Measurements from ENCODE around the gene PICALM. TPM values are rescaled to one million over a fixed set of nuclear protein-coding genes. Genes with fewer than 3 reads are reported as not detected.

PICALM gene
- total and polyA plus RNA-seq, 9 of the 15 experiments (the other 6 are each of a cell fraction or from before 2014, with no cell fraction given), result 41.3 to 990 (median 309) TPM

- TF ChIP-seq AFF1 (IDR thresholded peaks at IDR 0.05; ENCODE audit: low read depth in 1 of 2, partially characterized antibody in 2 of 2), result no peak
- TF ChIP-seq DEAF1 (CRISPR knock-in tag; IDR thresholded peaks at IDR 0.05), result no peak
- no peak for TF ChIP-seq DDX20 (tag; IDR thresholded peaks at IDR 0.05; ENCODE audit: low read depth)
- TF ChIP-seq EWSR1 (IDR thresholded peaks at IDR 0.05; ENCODE audit: borderline replicate concordance, low read depth, partially characterized antibody), result no peak
These were observed 103.7 kb downstream of the PICALM start (continued) for GRCh38 chr11:85965202-85965601.

Data from K562 (cell line).